Measurements from ENCODE around the gene ZNF787. TPM values are rescaled to one million over a fixed set of nuclear protein-coding genes. Genes with fewer than 3 reads are reported as not detected.

ZNF787 gene
- total RNA-seq, 2 donors from 2014 or later: 6.0 to 11.8 TPM

- Histone ChIP-seq H3K4me3 (no peak overlapping the region), H3K27me3 (no peaks in the 10 kb centered on the region), H3K36me3 (no peaks in the 10 kb centered on the region), H3K4me1 (peaks cover 0 to 76% of the 10 kb centered on the region in 2 donors), H3K9me3 (no peaks in the 10 kb centered on the region), H3K27ac (peak overlapping the region in 1 of 2 donors; percentile 97)
- no peak for DNase-seq (ENCODE audit: low spot score)
- TF ChIP-seq CTCF (IDR thresholded peaks at IDR 0.05): no peak
These were observed 3.2 kb downstream of the ZNF787 start for GRCh38 chr19:56117889-56118288.

GRCh38 chr19:56117376-56117884, 3.7 kb downstream of the ZNF787 start:
- H3K4me1 ChIP-seq: peaks cover 0 to 80% of the 10 kb centered on the region in 2 donors
- no peak for DNase-seq (ENCODE audit: low spot score)
- no peak overlapping the region for H3K4me3 ChIP-seq
- no peaks in the 10 kb centered on the region for H3K36me3 ChIP-seq
- H3K27me3 ChIP-seq: no peaks in the 10 kb centered on the region
- peak overlapping the region in 1 of 2 donors; percentile 97 for H3K27ac ChIP-seq
- no peak for TF ChIP-seq CTCF (IDR thresholded peaks at IDR 0.05)
- no peaks in the 10 kb centered on the region for H3K9me3 ChIP-seq

- no peaks in the 10 kb centered on the region for H3K9me3 ChIP-seq
- H3K36me3 ChIP-seq: no peaks in the 10 kb centered on the region
- no peak overlapping the region for H3K4me3 ChIP-seq
- H3K27ac ChIP-seq: no peak overlapping the region
- TF ChIP-seq CTCF (IDR thresholded peaks at IDR 0.05): no peak
- H3K4me1 ChIP-seq: peaks cover 0 to 84% of the 10 kb centered on the region in 2 donors
- DNase-seq (ENCODE audit: low spot score): no peak
- no peaks in the 10 kb centered on the region for H3K27me3 ChIP-seq
These were observed 4.5 kb downstream of the ZNF787 start for GRCh38 chr19:56116606-56117005.

- Histone ChIP-seq H3K4me3 (no peak overlapping the region), H3K27me3 (no peaks in the 10 kb centered on the region), H3K27ac (no peak overlapping the region), H3K4me1 (peaks cover 0 to 94% of the 10 kb centered on the region in 2 donors), H3K9me3 (no peaks in the 10 kb centered on the region), H3K36me3 (no peaks in the 10 kb centered on the region)
- TF ChIP-seq CTCF (IDR thresholded peaks at IDR 0.05): no peak
- no peak for DNase-seq (ENCODE audit: low spot score)
These were observed 5.6 kb downstream of the ZNF787 start for GRCh38 chr19:56115490-56115889.

- no peak for DNase-seq (ENCODE audit: low spot score)
- H3K4me1 ChIP-seq: peaks cover 0 to 95% of the 10 kb centered on the region in 2 donors
- no peak for TF ChIP-seq CTCF (IDR thresholded peaks at IDR 0.05)
- H3K27ac ChIP-seq: peak overlapping the region in 1 of 2 donors; percentile 53
- H3K27me3 ChIP-seq: no peaks in the 10 kb centered on the region
- H3K36me3 ChIP-seq: no peaks in the 10 kb centered on the region
- no peak overlapping the region for H3K4me3 ChIP-seq
- H3K9me3 ChIP-seq: no peaks in the 10 kb centered on the region
These were observed 6.4 kb downstream of the ZNF787 start for GRCh38 chr19:56114778-56115110.
